ENCODE measurements around the gene PSMD10.
A peak's percentile ranks its signal among the peaks of the same experiment; 100 is the strongest.

Gene PSMD10

DNA sequence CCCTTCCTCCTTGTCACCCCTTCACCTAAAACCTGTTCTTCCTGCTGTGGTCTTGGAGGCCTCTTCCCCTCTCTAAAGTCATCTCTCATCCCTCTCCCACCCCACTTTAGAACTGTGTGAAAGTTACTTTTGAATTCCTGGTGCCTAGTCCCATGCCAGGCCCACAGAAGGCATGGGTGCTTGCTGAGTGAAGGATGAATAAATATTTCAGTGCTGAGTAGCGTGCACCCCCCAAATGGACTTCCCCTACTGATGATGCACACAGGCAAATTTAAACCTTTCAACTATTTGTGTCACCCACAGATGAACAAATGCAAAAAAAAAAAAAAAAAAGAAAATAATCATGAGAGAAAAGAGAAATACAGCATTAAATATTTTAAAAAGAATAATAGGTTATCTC is 19.8 kb downstream of the PSMD10 start:
- DNase-seq, result no peak

DNA sequence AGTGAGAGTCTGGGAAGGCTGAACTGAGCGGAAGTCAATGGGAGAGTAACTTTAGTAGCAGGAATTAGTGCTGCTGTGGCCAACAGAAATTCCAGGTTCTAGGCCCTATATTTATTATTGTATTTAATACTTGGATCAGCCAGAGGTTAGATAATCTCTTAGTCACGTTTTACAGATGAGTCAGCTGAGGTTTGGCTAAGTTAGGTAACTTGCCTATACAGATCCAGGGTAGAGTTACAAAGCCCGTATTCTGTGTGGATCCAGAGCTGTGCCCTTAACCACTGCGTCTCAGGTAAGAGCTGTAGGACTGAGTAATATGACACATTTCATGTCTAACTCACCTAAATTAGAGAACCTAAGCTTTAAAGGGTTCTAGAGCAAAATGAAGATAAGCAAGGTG is 20.5 kb downstream of the PSMD10 start:
- no peak for DNase-seq

DNA sequence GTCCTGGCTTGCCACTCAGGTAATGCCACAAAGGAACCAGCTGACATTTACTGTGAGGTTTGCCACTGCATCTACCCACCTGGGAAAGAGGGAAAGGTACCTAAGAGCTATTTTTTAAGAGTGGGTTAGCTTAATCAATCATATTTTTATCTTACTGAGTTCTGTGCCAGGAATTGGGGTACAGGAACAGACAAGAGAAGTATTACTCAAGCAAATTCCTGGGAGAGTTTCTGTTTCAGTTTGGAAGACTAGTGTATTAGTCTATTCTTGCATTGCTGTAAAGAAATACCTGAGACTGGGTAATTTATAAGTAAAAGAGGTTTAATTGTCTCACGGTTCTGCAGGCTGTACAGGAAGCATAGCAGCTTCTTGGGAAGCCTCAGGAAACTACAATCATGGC is 23.2 kb downstream of the PSMD10 start:
- no peak for DNase-seq

GRCh38 chrX:108064613-108065012 is 26.7 kb downstream of the PSMD10 start:
- DNase-seq, result no peak

- DNase-seq, result no peak
These were observed 27.3 kb downstream of the PSMD10 start for GRCh38 chrX:108064001-108064400.

DNA sequence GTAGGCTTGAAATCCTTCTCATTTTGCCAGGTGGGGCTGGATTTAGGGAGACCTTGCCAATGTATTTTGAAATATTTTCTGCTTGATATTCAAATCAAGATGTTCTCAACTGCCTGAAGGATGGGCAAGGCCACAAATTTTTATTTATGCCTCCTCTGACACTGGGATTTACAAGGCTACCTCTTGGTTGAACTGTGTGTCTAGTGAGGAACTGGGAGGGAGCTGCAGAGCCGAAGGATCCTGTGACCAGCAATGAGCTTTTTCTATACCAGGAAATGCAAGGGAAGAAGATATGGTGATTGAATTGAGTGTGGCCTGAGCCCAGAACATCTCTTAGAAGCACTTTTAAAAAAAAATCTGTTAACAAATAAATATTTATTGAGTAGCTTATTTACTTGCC is 31.5 kb downstream of the PSMD10 start:
- DNase-seq, result no peak

- DNase-seq, result no peak
These were observed 35.8 kb downstream of the PSMD10 start for GRCh38 chrX:108055546-108055945.

- no peak for DNase-seq
These were observed 38.1 kb downstream of the PSMD10 start for GRCh38 chrX:108053218-108053617.

DNA sequence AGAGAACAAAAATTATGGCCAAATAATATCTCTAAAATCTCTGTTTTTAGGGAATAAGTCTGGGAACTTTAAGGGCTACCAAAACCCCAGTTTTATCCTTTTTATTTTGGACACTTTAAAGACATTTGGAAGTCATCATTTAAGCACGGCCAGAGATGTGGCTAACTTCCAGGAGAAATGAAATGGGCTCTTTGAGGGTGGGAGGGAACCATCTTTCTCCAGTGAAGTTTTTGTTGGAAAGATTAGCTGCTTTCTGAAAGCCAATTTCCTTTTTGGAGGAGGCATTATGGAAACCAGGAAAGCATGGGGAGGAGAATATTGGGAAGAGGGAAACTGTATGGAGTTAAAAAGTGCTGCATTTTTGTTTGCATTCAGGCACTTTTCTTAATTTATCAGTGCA is 41.7 kb downstream of the PSMD10 start:
- DNase-seq, result no peak

GRCh38 chrX:108044554-108045256 is 46.6 kb downstream of the PSMD10 start, which contains the start of gene VSIG1:
VSIG1 (plus strand) TSS chrX:108045065; CDS start chrX:108045131, 66 bp downstream.
- no peak for DNase-seq

- peak; percentile 54 to 70 for DNase-seq
These were observed 54.9 kb downstream of the PSMD10 start for GRCh38 chrX:108036298-108036973.

DNA sequence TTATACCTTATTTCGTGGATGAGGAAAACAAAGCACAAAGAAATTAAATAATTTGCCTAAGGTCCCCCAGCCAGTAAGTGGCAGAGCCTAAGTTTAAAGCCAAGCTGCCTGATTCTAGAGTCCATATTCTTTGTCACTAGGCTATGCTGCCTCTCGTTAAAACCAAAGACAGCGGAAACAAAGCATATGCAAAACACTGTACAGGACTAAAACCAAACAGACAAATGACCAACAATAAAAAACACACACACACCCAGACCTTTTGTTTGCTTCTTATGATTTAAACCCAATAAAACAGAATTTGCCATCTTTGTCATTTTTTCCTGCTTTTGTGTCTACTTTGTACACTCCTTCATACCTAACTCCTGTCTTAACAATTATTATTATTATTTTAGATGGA is 56.6 kb downstream of the PSMD10 start:
- no peak for DNase-seq

All from inflammatory macrophage (primary cell).